ENCODE measurements around the gene HCN2.

The HCN2 gene

GRCh38 chr19:642767-643727, 53.4 kb downstream of the HCN2 start:
- no peak for DNase-seq

GRCh38 chr19:643736-644135, 54.1 kb downstream of the HCN2 start:
- no peak for DNase-seq

GRCh38 chr19:644363-644762, 54.7 kb downstream of the HCN2 start:
- DNase-seq: no peak

GRCh38 chr19:644789-645188, 55.1 kb downstream of the HCN2 start:
- DNase-seq: no peak

- no peak for DNase-seq
These were observed 56.5 kb downstream of the HCN2 start for GRCh38 chr19:645912-646778.

- DNase-seq: no peak
These were observed 57.3 kb downstream of the HCN2 start for GRCh38 chr19:646779-647565.

GRCh38 chr19:647566-648284, 58.0 kb downstream of the HCN2 start:
- DNase-seq: no peak

- no peak for DNase-seq
These were observed 58.6 kb downstream of the HCN2 start for GRCh38 chr19:648305-648704.

GRCh38 chr19:648904-649801, 59.5 kb downstream of the HCN2 start:
- DNase-seq: no peak

- no peak for DNase-seq
These were observed 60.4 kb downstream of the HCN2 start for GRCh38 chr19:650121-650520.

GRCh38 chr19:651114-651818, 61.6 kb downstream of the HCN2 start:
- no peak for DNase-seq

- DNase-seq: no peak
These were observed 62.3 kb downstream of the HCN2 start for GRCh38 chr19:651991-652390.

- no peak for DNase-seq
These were observed 63.0 kb downstream of the HCN2 start for GRCh38 chr19:652467-653389.

GRCh38 chr19:653425-653824, 63.7 kb downstream of the HCN2 start:
- no peak for DNase-seq

GRCh38 chr19:655691-656090, 66.0 kb downstream of the HCN2 start:
- DNase-seq: no peak

GRCh38 chr19:656751-657559, 67.3 kb downstream of the HCN2 start:
- DNase-seq: no peak

GRCh38 chr19:657611-658010, 67.9 kb downstream of the HCN2 start:
- no peak for DNase-seq

- no peak for DNase-seq
These were observed 68.6 kb downstream of the HCN2 start for GRCh38 chr19:658059-658839.
